HG03378 (cell line): ENCODE results near the gene SIGLEC6.

Experiments
- ATAC-seq: cut with Tn5 transposase; IDR thresholded peaks from one replicate; pipeline ENCODE4 v1.9.1; 2021; ENCODE audit warnings: mild to moderate bottlenecking, moderate library complexity; ENCODE audit not compliant: unreplicated experiment

SIGLEC6 gene

GRCh38 chr19:51531349-51532315 is at the start of gene SIGLEC6:
Gene SIGLEC6 (minus strand): TSS chr19:51531670. CDS start chr19:51531648, 22 bp downstream.
- no peak for ATAC-seq

- no peak for ATAC-seq
These were observed 45.4 kb upstream of the SIGLEC6 start for GRCh38 chr19:51576850-51577249.

GRCh38 chr19:51573331-51573730 is 41.9 kb upstream of the SIGLEC6 start:
- no peak for ATAC-seq

GRCh38 chr19:51572908-51573307 is 41.4 kb upstream of the SIGLEC6 start:
- ATAC-seq: no peak

- ATAC-seq: no peak
These were observed 40.9 kb upstream of the SIGLEC6 start for GRCh38 chr19:51572410-51572809.

- ATAC-seq: no peak
These were observed 40.1 kb upstream of the SIGLEC6 start for GRCh38 chr19:51571599-51571998.

GRCh38 chr19:51570962-51571575 is 39.6 kb upstream of the SIGLEC6 start, which contains the start of gene ZNF175:
Gene ZNF175 (plus strand): TSS chr19:51571283. CDS start chr19:51573330, 2,047 bp downstream.
- peak; percentile 79 for ATAC-seq

GRCh38 chr19:51568456-51568855 is 37.0 kb upstream of the SIGLEC6 start:
- no peak for ATAC-seq

GRCh38 chr19:51567583-51567982 is 36.1 kb upstream of the SIGLEC6 start:
- ATAC-seq: no peak

- ATAC-seq: no peak
These were observed 35.1 kb upstream of the SIGLEC6 start for GRCh38 chr19:51566489-51567100.

- ATAC-seq: no peak
These were observed 34.1 kb upstream of the SIGLEC6 start for GRCh38 chr19:51565583-51565982.

GRCh38 chr19:51564791-51565190 is 33.3 kb upstream of the SIGLEC6 start:
- ATAC-seq: no peak

GRCh38 chr19:51560339-51560738 is 28.9 kb upstream of the SIGLEC6 start:
- no peak for ATAC-seq

GRCh38 chr19:51559240-51559639 is 27.8 kb upstream of the SIGLEC6 start:
- ATAC-seq: no peak

- no peak for ATAC-seq
These were observed 21.7 kb upstream of the SIGLEC6 start for GRCh38 chr19:51552996-51553725.

GRCh38 chr19:51552608-51552995 is 21.1 kb upstream of the SIGLEC6 start:
- ATAC-seq: no peak

- ATAC-seq: no peak
These were observed 20.4 kb upstream of the SIGLEC6 start for GRCh38 chr19:51551673-51552432.

- no peak for ATAC-seq
These were observed 19.6 kb upstream of the SIGLEC6 start for GRCh38 chr19:51550848-51551672.
